ENCODE results near the gene SECISBP2L. TPM values are rescaled to one million over a fixed set of nuclear protein-coding genes. Genes with fewer than 3 reads are reported as not detected.

Gene SECISBP2L
- total RNA-seq, 5 donors from 2014 or later (not counting 1 experiment from before 2014, with no cell fraction given), result 46.8 to 62.5 (median 48.7) TPM

GRCh38 chr15:48989170-48989569 is 57.1 kb downstream of the SECISBP2L start:
- no peak overlapping the region for H3K27ac Mint-ChIP-seq
- no peaks in the 10 kb centered on the region for H3K4me1 ChIP-seq (ENCODE audit: control insufficient read depth in 1 of 2, extremely low read depth in 1 of 2, insufficient read depth in 2 of 2, low read length in 2 of 2)
- no peaks in the 10 kb centered on the region for H3K9me3 ChIP-seq
- no peak for DNase-seq
- no CpG with 5 or more reads among the region's 1 CpG for WGBS (ENCODE audit: insufficient coverage)
- no peaks in the 10 kb centered on the region for H3K4me1 Mint-ChIP-seq
- ChIA-PET POLR2A (interaction anchor here (0.6 to 0.7 kb wide), 2 partner anchors 34 to 155 kb away, joined by 3 to 5 read pairs; no protein-coding TSS in a partner anchor), CTCF (interaction anchor here in 1 of 2 donors (0.8 kb wide), 1 partner anchor 120 kb away, joined by 5 read pairs; no protein-coding TSS in a partner anchor)
- no peaks in the 10 kb centered on the region for H3K27me3 Mint-ChIP-seq
- H3K27ac ChIP-seq (ENCODE audit: low read length), result no peak overlapping the region
- H3K36me3 Mint-ChIP-seq, result peaks cover 30% of the 10 kb centered on the region
- peaks cover 5 to 29% of the 10 kb centered on the region in 2 donors for H3K36me3 ChIP-seq (ENCODE audit: control insufficient read depth in 2 of 2, extremely low read depth in 1 of 2, insufficient read depth in 1 of 2, low read length in 1 of 2)
- H3K4me3 ChIP-seq (ENCODE audit: control insufficient read depth in 1 of 2, extremely low read depth in 1 of 2, low read length in 1 of 2), result no peak overlapping the region
- no peaks in the 10 kb centered on the region for H3K27me3 ChIP-seq (replicated peaks in 1 of 2; ENCODE audit: control insufficient read depth in 2 of 2, extremely low read depth in 1 of 2, insufficient read depth in 2 of 2, low read length in 1 of 2)
- no peaks in the 10 kb centered on the region for H3K9me3 Mint-ChIP-seq
- ATAC-seq (replicated peaks in 1 of 4), result no peak
- no peak overlapping the region for H3K4me3 Mint-ChIP-seq

- Histone ChIP-seq H3K9me3 (no peaks in the 10 kb centered on the region), H3K4me1 (ENCODE audit: control insufficient read depth in 1 of 2, extremely low read depth in 1 of 2, insufficient read depth in 2 of 2, low read length in 2 of 2) (no peaks in the 10 kb centered on the region), H3K27me3 (replicated peaks in 1 of 2; ENCODE audit: control insufficient read depth in 2 of 2, extremely low read depth in 1 of 2, insufficient read depth in 2 of 2, low read length in 1 of 2) (peaks cover 0 to 2% of the 10 kb centered on the region in 2 experiments), H3K4me3 (ENCODE audit: control insufficient read depth in 1 of 2, extremely low read depth in 1 of 2, low read length in 1 of 2) (no peak overlapping the region), H3K27ac (ENCODE audit: low read length) (no peak overlapping the region), H3K36me3 (ENCODE audit: control insufficient read depth in 2 of 2, extremely low read depth in 1 of 2, insufficient read depth in 1 of 2, low read length in 1 of 2) (peaks cover 0 to 16% of the 10 kb centered on the region in 2 donors)
- CTCF ChIA-PET, result interaction anchor here in 1 of 2 donors (1.1 kb wide), 1 partner anchor 11 kb away, joined by 4 read pairs; no protein-coding TSS in a partner anchor
- Mint-ChIP-seq H3K27ac (no peak overlapping the region), H3K36me3 (peaks cover 15% of the 10 kb centered on the region), H3K4me1 (no peaks in the 10 kb centered on the region), H3K27me3 (peaks cover 0 to 6% of the 10 kb centered on the region in 2 donors), H3K4me3 (no peak overlapping the region), H3K9me3 (no peaks in the 10 kb centered on the region)
- POLR2A ChIA-PET, result interaction anchor here in 1 of 2 donors (0.6 kb wide), 1 partner anchor 838 kb away, joined by 3 read pairs; no protein-coding TSS in a partner anchor
- no peak for ATAC-seq (replicated peaks in 1 of 4)
- no peak for DNase-seq
Measured at GRCh38 chr15:48987142-48987541, 59.1 kb downstream of the SECISBP2L start.

- H3K4me1 ChIP-seq (ENCODE audit: control insufficient read depth in 1 of 2, extremely low read depth in 1 of 2, insufficient read depth in 2 of 2, low read length in 2 of 2), result no peaks in the 10 kb centered on the region
- Mint-ChIP-seq H3K36me3 (peaks cover 10% of the 10 kb centered on the region), H3K4me3 (no peak overlapping the region), H3K27me3 (peaks cover 7 to 14% of the 10 kb centered on the region in 2 donors), H3K27ac (no peak overlapping the region), H3K9me3 (no peaks in the 10 kb centered on the region), H3K4me1 (no peaks in the 10 kb centered on the region)
- no CpG with 5 or more reads among the region's 5 CpGs for WGBS (ENCODE audit: insufficient coverage)
- no peak overlapping the region for H3K4me3 ChIP-seq (ENCODE audit: control insufficient read depth in 1 of 2, extremely low read depth in 1 of 2, low read length in 1 of 2)
- ChIA-PET CTCF (interaction anchor here in 1 of 2 donors (0.9 to 1.1 kb wide), 2 partner anchors 11 to 62 kb away, joined by 3 to 4 read pairs; no protein-coding TSS in a partner anchor), POLR2A (no interaction called here)
- ATAC-seq (replicated peaks in 1 of 4) (no peak), DNase-seq (no peak)
- peaks cover 0 to 5% of the 10 kb centered on the region in 2 experiments for H3K27me3 ChIP-seq (replicated peaks in 1 of 2; ENCODE audit: control insufficient read depth in 2 of 2, extremely low read depth in 1 of 2, insufficient read depth in 2 of 2, low read length in 1 of 2)
- peaks cover 0 to 8% of the 10 kb centered on the region in 2 donors for H3K36me3 ChIP-seq (ENCODE audit: control insufficient read depth in 2 of 2, extremely low read depth in 1 of 2, insufficient read depth in 1 of 2, low read length in 1 of 2)
- no peaks in the 10 kb centered on the region for H3K9me3 ChIP-seq
- H3K27ac ChIP-seq (ENCODE audit: low read length), result no peak overlapping the region
Measured at GRCh38 chr15:48986240-48986639, 60.0 kb downstream of the SECISBP2L start.

- Histone ChIP-seq H3K9me3 (no peaks in the 10 kb centered on the region), H3K27ac (ENCODE audit: low read length) (no peak overlapping the region), H3K4me1 (ENCODE audit: control insufficient read depth in 1 of 2, extremely low read depth in 1 of 2, insufficient read depth in 2 of 2, low read length in 2 of 2) (no peaks in the 10 kb centered on the region), H3K36me3 (ENCODE audit: control insufficient read depth in 2 of 2, extremely low read depth in 1 of 2, insufficient read depth in 1 of 2, low read length in 1 of 2) (peaks cover 0 to 4% of the 10 kb centered on the region in 2 donors), H3K4me3 (ENCODE audit: control insufficient read depth in 1 of 2, extremely low read depth in 1 of 2, low read length in 1 of 2) (no peak overlapping the region), H3K27me3 (replicated peaks in 1 of 2; ENCODE audit: control insufficient read depth in 2 of 2, extremely low read depth in 1 of 2, insufficient read depth in 2 of 2, low read length in 1 of 2) (peaks cover 0 to 5% of the 10 kb centered on the region in 2 experiments)
- DNase-seq, result no peak
- no peak for ATAC-seq (replicated peaks in 1 of 4)
- Mint-ChIP-seq H3K27me3 (peaks cover 13 to 18% of the 10 kb centered on the region in 2 donors), H3K9me3 (no peaks in the 10 kb centered on the region), H3K36me3 (peaks cover 7% of the 10 kb centered on the region), H3K4me1 (no peaks in the 10 kb centered on the region), H3K4me3 (no peak overlapping the region), H3K27ac (no peak overlapping the region)
- no CpG with 5 or more reads among the region's 3 CpGs for WGBS (ENCODE audit: insufficient coverage)
- ChIA-PET POLR2A (no interaction called here), CTCF (interaction anchor here (0.8 to 1.7 kb wide), 2 partner anchors 10 kb away, joined by 4 read pairs; no protein-coding TSS in a partner anchor)
Measured at GRCh38 chr15:48985516-48985915, 60.7 kb downstream of the SECISBP2L start.

- ChIA-PET CTCF (interaction anchor here (0.8 to 1.7 kb wide), 2 partner anchors 9 kb away, joined by 4 read pairs; no protein-coding TSS in a partner anchor), POLR2A (interaction anchor here (0.5 to 0.6 kb wide), 2 partner anchors 65 to 92 kb away, joined by 3 to 6 read pairs; no protein-coding TSS in a partner anchor)
- no peak overlapping the region for H3K4me3 Mint-ChIP-seq
- H3K9me3 Mint-ChIP-seq, result no peaks in the 10 kb centered on the region
- Histone ChIP-seq H3K4me1 (ENCODE audit: control insufficient read depth in 1 of 2, extremely low read depth in 1 of 2, insufficient read depth in 2 of 2, low read length in 2 of 2) (no peaks in the 10 kb centered on the region), H3K4me3 (ENCODE audit: control insufficient read depth in 1 of 2, extremely low read depth in 1 of 2, low read length in 1 of 2) (no peak overlapping the region), H3K27me3 (replicated peaks in 1 of 2; ENCODE audit: control insufficient read depth in 2 of 2, extremely low read depth in 1 of 2, insufficient read depth in 2 of 2, low read length in 1 of 2) (peaks cover 0 to 5% of the 10 kb centered on the region in 2 experiments), H3K27ac (ENCODE audit: low read length) (no peak overlapping the region), H3K9me3 (no peaks in the 10 kb centered on the region), H3K36me3 (ENCODE audit: control insufficient read depth in 2 of 2, extremely low read depth in 1 of 2, insufficient read depth in 1 of 2, low read length in 1 of 2) (peaks cover 0 to 4% of the 10 kb centered on the region in 2 donors)
- 90% methylated on average over 1 of the region's 4 CpGs for WGBS (ENCODE audit: insufficient coverage)
- peaks cover 3% of the 10 kb centered on the region for H3K36me3 Mint-ChIP-seq
- DNase-seq (no peak), ATAC-seq (replicated peaks in 1 of 4) (no peak)
- H3K27me3 Mint-ChIP-seq, result peaks cover 15 to 22% of the 10 kb centered on the region in 2 donors
- H3K27ac Mint-ChIP-seq, result no peak overlapping the region
- no peaks in the 10 kb centered on the region for H3K4me1 Mint-ChIP-seq
Measured at GRCh38 chr15:48984811-48985352, 61.4 kb downstream of the SECISBP2L start.

GRCh38 chr15:48984021-48984710 is 62.1 kb downstream of the SECISBP2L start:
- peaks cover 0 to 4% of the 10 kb centered on the region in 2 donors for H3K36me3 ChIP-seq (ENCODE audit: control insufficient read depth in 2 of 2, extremely low read depth in 1 of 2, insufficient read depth in 1 of 2, low read length in 1 of 2)
- 86% methylated on average over 3 of the region's 7 CpGs for WGBS (ENCODE audit: insufficient coverage)
- POLR2A ChIA-PET, result interaction anchor here (0.5 to 0.6 kb wide), 2 partner anchors 66 to 92 kb away, joined by 3 to 6 read pairs; no protein-coding TSS in a partner anchor
- DNase-seq, result no peak
- no peak overlapping the region for H3K4me3 Mint-ChIP-seq
- H3K27ac ChIP-seq (ENCODE audit: low read length), result no peak overlapping the region
- H3K9me3 Mint-ChIP-seq, result no peaks in the 10 kb centered on the region
- H3K27ac Mint-ChIP-seq, result no peak overlapping the region
- no peaks in the 10 kb centered on the region for H3K9me3 ChIP-seq
- peaks cover 19 to 25% of the 10 kb centered on the region in 2 donors for H3K27me3 Mint-ChIP-seq
- H3K27me3 ChIP-seq (replicated peaks in 1 of 2; ENCODE audit: control insufficient read depth in 2 of 2, extremely low read depth in 1 of 2, insufficient read depth in 2 of 2, low read length in 1 of 2), result peaks cover 0 to 9% of the 10 kb centered on the region in 2 experiments
- no peaks in the 10 kb centered on the region for H3K4me1 ChIP-seq (ENCODE audit: control insufficient read depth in 1 of 2, extremely low read depth in 1 of 2, insufficient read depth in 2 of 2, low read length in 2 of 2)
- no peaks in the 10 kb centered on the region for H3K4me1 Mint-ChIP-seq
- CTCF ChIA-PET, result interaction anchor here in 1 of 2 donors (1.7 kb wide), 1 partner anchor 8 kb away, joined by 4 read pairs; no protein-coding TSS in a partner anchor
- H3K4me3 ChIP-seq (ENCODE audit: control insufficient read depth in 1 of 2, extremely low read depth in 1 of 2, low read length in 1 of 2), result no peak overlapping the region
- peaks cover under 1% of the 10 kb centered on the region for H3K36me3 Mint-ChIP-seq
- no peak for ATAC-seq (replicated peaks in 1 of 4)
